Measurements from ENCODE around the gene LMX1A. TPM values are rescaled to one million over a fixed set of nuclear protein-coding genes. Genes with fewer than 3 reads are reported as not detected.

LMX1A gene
- total and polyA plus RNA-seq, 2 of the 13 experiments (the other 11 are each of a cell fraction or from before 2014, with no cell fraction given) = 0.07 TPM; not detected in 1

DNA sequence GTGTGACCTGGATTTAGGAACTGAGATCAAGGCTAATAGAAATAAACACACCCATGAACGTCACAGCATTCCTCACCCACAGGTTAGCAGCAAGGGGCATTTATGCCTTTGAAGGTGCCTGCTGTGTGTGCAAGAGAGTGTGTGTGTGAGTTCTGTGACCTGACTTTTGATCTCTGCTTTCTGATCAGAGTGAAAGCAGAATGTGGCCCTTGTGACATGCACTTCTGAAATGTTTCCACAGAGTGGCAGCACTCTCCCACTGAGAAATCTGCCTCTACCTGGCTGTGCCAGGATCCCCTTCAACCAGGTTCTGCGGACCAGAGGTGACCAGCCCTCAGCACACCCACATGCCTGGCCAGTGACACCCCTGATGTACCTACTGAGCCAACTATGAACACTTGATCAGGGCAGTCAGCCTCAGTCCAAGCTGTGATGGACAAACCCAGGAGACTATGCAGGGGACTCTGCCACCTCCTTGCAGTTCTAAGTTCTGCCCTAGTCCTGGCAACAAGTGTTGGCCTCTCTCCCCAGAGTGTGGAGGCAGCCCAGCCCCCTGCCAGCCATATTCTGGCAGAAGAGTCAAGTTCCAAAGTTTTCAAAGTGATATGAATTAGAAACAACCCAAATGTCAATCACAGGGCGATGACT, 47.4 kb upstream of the LMX1A start (continued):
- TF ChIP-seq, protein P1, sequence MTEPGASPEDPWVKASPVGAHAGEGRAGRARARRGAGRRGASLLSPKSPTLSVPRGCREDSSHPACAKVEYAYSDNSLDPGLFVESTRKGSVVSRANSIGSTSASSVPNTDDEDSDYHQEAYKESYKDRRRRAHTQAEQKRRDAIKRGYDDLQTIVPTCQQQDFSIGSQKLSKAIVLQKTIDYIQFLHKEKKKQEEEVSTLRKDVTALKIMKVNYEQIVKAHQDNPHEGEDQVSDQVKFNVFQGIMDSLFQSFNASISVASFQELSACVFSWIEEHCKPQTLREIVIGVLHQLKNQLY (CRISPR knock-in tag; IDR thresholded peaks at IDR 0.05) = no peak
- TF ChIP-seq, protein P2, sequence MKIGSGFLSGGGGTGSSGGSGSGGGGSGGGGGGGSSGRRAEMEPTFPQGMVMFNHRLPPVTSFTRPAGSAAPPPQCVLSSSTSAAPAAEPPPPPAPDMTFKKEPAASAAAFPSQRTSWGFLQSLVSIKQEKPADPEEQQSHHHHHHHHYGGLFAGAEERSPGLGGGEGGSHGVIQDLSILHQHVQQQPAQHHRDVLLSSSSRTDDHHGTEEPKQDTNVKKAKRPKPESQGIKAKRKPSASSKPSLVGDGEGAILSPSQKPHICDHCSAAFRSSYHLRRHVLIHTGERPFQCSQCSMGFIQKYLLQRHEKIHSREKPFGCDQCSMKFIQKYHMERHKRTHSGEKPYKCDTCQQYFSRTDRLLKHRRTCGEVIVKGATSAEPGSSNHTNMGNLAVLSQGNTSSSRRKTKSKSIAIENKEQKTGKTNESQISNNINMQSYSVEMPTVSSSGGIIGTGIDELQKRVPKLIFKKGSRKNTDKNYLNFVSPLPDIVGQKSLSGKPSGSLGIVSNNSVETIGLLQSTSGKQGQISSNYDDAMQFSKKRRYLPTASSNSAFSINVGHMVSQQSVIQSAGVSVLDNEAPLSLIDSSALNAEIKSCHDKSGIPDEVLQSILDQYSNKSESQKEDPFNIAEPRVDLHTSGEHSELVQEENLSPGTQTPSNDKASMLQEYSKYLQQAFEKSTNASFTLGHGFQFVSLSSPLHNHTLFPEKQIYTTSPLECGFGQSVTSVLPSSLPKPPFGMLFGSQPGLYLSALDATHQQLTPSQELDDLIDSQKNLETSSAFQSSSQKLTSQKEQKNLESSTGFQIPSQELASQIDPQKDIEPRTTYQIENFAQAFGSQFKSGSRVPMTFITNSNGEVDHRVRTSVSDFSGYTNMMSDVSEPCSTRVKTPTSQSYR (CRISPR knock-in tag; IDR thresholded peaks at IDR 0.05; ENCODE audit: borderline replicate concordance) = no peak
- TF ChIP-seq, protein P3, sequence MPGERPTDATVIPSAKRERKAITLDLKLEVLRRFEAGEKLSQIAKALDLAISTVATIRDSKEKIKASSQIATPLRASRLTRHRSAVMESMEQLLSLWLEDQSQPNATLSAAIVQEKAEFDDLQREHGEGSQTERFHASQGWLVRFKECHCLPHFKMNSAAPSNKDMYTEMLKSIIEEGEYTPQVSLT (CRISPR knock-in tag; IDR thresholded peaks at IDR 0.05; ENCODE audit: borderline replicate concordance, low read depth) = no peak
- TF ChIP-seq PRPF4 (IDR thresholded peaks at IDR 0.05; ENCODE audit: low read depth, low read length, poor library complexity, severe bottlenecking) (no peak), ZNF781 (CRISPR knock-in tag; IDR thresholded peaks at IDR 0.05; ENCODE audit: borderline replicate concordance, not compliant biosample characterization) (no peak), HNRNPK (IDR thresholded peaks at IDR 0.05; ENCODE audit: low read depth, low read length, poor library complexity, severe bottlenecking) (no peak), TSC22D2 (CRISPR knock-in tag; IDR thresholded peaks at IDR 0.05; ENCODE audit: borderline replicate concordance) (no peak), ZNF101 (CRISPR knock-in tag; IDR thresholded peaks at IDR 0.05; ENCODE audit: borderline replicate concordance, low read depth) (no peak), ZBTB44 (CRISPR knock-in tag; IDR thresholded peaks at IDR 0.05) (no peak), ZFP90 (CRISPR knock-in tag; IDR thresholded peaks at IDR 0.05; ENCODE audit: borderline replicate concordance) (no peak), EP300 (IDR thresholded peaks at IDR 0.05; ENCODE audit: low read depth in 2 of 2, low read length in 2 of 2) (no peak), EP300 (CRISPR knock-in tag; IDR thresholded peaks at IDR 0.05; ENCODE audit: borderline replicate concordance) (no peak), FOSL2 (CRISPR knock-in tag; IDR thresholded peaks at IDR 0.05) (0 out of 2 replicates have a peak, but pooled peaks have one; percentile 10), SIN3A (IDR thresholded peaks at IDR 0.05; ENCODE audit: borderline replicate concordance, low read depth, low read length) (no peak), ZNF576 (CRISPR knock-in tag; IDR thresholded peaks at IDR 0.05) (no peak), ZFP41 (CRISPR knock-in tag; IDR thresholded peaks at IDR 0.05; ENCODE audit: borderline replicate concordance) (no peak), ETV5 (CRISPR knock-in tag; IDR thresholded peaks at IDR 0.05; ENCODE audit: borderline replicate concordance) (no peak), TIGD3 (CRISPR knock-in tag; IDR thresholded peaks at IDR 0.05; ENCODE audit: borderline replicate concordance) (no peak)
- TF ChIP-seq, protein P4, sequence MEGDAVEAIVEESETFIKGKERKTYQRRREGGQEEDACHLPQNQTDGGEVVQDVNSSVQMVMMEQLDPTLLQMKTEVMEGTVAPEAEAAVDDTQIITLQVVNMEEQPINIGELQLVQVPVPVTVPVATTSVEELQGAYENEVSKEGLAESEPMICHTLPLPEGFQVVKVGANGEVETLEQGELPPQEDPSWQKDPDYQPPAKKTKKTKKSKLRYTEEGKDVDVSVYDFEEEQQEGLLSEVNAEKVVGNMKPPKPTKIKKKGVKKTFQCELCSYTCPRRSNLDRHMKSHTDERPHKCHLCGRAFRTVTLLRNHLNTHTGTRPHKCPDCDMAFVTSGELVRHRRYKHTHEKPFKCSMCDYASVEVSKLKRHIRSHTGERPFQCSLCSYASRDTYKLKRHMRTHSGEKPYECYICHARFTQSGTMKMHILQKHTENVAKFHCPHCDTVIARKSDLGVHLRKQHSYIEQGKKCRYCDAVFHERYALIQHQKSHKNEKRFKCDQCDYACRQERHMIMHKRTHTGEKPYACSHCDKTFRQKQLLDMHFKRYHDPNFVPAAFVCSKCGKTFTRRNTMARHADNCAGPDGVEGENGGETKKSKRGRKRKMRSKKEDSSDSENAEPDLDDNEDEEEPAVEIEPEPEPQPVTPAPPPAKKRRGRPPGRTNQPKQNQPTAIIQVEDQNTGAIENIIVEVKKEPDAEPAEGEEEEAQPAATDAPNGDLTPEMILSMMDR (CRISPR knock-in tag; IDR thresholded peaks at IDR 0.05) = peak; percentile 91
